Esophagus squamous epithelium (tissue), 5 donors: ENCODE results near the gene BRPF3. TPM values are rescaled to one million over a fixed set of nuclear protein-coding genes. Genes with fewer than 3 reads are reported as not detected.
"Not testable (repeated sequence)": the region's sequence is repeated elsewhere in the genome, so short reads cannot be mapped to it uniquely, and the experiment has no call there.

Experiments used
- DNase-seq: peaks from one replicate; lab custom pipeline; 2025; lab: John Stamatoyannopoulos, UW
- H3K27ac ChIP-seq, 4 donors: fragments of 200-600 bp; sonication (generic); one replicate each; pipeline ENCODE4 v1.5.1; 2016 to 2019; ENCODE audit warnings: mild to moderate bottlenecking in 1 of 4
- H3K27me3 ChIP-seq, 4 donors: fragments of 200-600 bp; sonication (generic); 1 replicate in 3 of 4; 2 replicates in 1 of 4; pipeline versions ENCODE4 v1.5.1 to v1.6.0; 2017 to 2021; ENCODE audit warnings: antibody characterized with exemption in 1 of 4
- H3K36me3 ChIP-seq, 3 donors: fragments of 200-600 bp; sonication (generic); one replicate each; pipeline ENCODE4 v1.5.1; 2016 to 2019
- H3K4me1 ChIP-seq, 3 donors: fragments of 200-600 bp; sonication (generic); one replicate each; pipeline ENCODE4 v1.5.1; 2017 to 2019
- H3K4me3 ChIP-seq, 4 donors: fragments of 200-600 bp; sonication (generic); 1 replicate in 3 of 4; 2 replicates in 1 of 4; pipeline ENCODE4 v1.5.1; 2016 to 2019; ENCODE audit warnings: mild to moderate bottlenecking in 2 of 4, moderate library complexity in 1 of 4
- H3K9me3 ChIP-seq, 3 donors: fragments of 200-600 bp; sonication (generic); one replicate each; pipeline ENCODE4 v1.5.1; 2016 to 2019
- POLR2A ChIP-seq, 4 donors: fragments of 450-650 bp; IDR thresholded peaks; one replicate each; pipeline ENCODE4 v1.6.1; 2017; ENCODE audit warnings: antibody characterized with exemption in 4 of 4, mild to moderate bottlenecking in 4 of 4, moderate library complexity in 3 of 4
- WGBS, 2 donors: methylation state at CpG; one replicate each; pipeline ENCODE4 v1.1.5; 2018; 5-methylcytosine and 5-hydroxymethylcytosine counted together
- intact Hi-C: fragments of 100-400 bp; cut with DNase I; formaldehyde crosslinking; loops from one replicate; pipeline ENCODE4 v1.15.0; 2022
- total RNA-seq, 4 donors: library from RNA; depleted of rRNA; stranded (reverse); fragments of >200 nt; gene quantifications; one replicate each; pipeline ENCODE4 v1.1.0, GENCODE V29; 2016
- TF ChIP-seq, protein P1 (sequence below), 6 experiments: fragments of 450-650 bp in 4 of 6; fragments of 200-600 bp in 2 of 6; sonication (generic) in 2 of 6; IDR thresholded peaks; one replicate each; pipeline ENCODE4 v1.5.1; 2016 to 2019; ENCODE audit warnings: antibody characterized with exemption in 6 of 6, mild to moderate bottlenecking in 4 of 6, moderate library complexity in 4 of 6
- donor health status: DM: yes; HTN: yes; CAD: no.

Gene BRPF3
- total RNA-seq, 4 donors from 2014 or later = 6.3 to 16.8 (median 9.9) TPM

DNA sequence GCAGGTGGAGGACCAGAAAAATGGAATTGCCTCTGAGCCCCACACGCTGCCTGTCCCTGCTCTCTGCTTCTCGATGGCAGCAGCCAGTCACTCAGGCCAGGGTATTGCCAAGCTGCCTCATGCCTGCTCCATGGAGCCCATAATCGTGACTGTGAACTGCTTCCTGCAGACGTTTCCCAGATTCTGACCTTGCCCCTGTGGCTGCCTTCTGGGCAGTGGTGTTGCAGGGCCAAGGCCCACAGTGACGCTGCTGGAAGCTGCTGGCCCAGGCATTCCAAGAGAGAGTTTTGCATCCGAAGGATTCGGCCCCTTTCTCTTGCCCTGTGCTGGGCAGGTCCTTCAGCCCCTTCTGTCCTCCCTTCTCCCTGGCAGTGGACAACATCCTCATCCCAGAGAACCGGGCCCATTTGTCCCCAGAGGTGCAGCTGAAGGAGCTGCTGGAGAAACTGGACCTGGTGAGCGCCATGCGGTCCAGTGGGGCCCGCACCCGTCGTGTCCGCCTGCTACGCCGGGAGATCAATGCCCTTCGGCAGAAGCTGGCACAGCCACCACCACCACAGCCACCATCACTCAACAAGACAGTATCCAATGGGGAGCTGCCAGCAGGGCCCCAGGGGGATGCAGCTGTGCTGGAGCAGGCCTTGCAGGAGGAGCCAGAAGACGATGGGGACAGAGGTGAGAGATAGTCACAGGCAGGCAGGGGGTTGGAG, 14.5 kb downstream of the BRPF3 start:
- Histone ChIP-seq H3K4me1 (peaks cover 0 to 5% (median 0%) of the 10 kb centered on the region in 3 donors), H3K27me3 (no peaks in the 10 kb centered on the region), H3K4me3 (no peak overlapping the region), H3K27ac (no peak overlapping the region), H3K36me3 (peaks cover 35 to 100% (median 47%) of the 10 kb centered on the region in 3 donors), H3K9me3 (no peaks in the 10 kb centered on the region)
- DNase-seq = no peak
- 80 to 85% methylated on average over 1 to 4 of the region's 18 CpGs for WGBS, 2 donors
- intact Hi-C loops = no loop called here
- TF ChIP-seq, protein P1, sequence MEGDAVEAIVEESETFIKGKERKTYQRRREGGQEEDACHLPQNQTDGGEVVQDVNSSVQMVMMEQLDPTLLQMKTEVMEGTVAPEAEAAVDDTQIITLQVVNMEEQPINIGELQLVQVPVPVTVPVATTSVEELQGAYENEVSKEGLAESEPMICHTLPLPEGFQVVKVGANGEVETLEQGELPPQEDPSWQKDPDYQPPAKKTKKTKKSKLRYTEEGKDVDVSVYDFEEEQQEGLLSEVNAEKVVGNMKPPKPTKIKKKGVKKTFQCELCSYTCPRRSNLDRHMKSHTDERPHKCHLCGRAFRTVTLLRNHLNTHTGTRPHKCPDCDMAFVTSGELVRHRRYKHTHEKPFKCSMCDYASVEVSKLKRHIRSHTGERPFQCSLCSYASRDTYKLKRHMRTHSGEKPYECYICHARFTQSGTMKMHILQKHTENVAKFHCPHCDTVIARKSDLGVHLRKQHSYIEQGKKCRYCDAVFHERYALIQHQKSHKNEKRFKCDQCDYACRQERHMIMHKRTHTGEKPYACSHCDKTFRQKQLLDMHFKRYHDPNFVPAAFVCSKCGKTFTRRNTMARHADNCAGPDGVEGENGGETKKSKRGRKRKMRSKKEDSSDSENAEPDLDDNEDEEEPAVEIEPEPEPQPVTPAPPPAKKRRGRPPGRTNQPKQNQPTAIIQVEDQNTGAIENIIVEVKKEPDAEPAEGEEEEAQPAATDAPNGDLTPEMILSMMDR (IDR thresholded peaks at IDR 0.05) = no peak
- no peak for TF ChIP-seq POLR2A (IDR thresholded peaks at IDR 0.05)

DNA sequence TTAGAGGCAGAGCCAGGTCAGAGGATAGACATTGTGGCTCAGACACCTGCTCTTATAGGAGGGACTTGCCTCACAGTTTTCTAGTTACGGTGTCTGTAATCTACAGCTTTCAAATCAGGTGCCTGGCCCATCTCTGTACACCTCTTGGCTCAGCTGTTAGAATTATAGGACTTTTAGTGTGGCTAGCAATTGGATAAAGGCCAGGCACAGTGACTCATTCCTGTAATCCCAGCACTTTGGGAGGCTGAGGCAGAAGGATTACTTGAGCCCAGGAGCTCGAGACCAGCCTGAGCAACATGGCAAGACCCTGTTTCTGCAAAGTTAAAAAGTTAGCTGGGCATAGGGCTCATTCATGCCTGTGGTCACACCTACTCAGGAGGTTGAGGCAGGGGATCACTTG, 20.0 kb downstream of the BRPF3 start:
- no peak overlapping the region for H3K4me3 ChIP-seq
- TF ChIP-seq, protein P1 (IDR thresholded peaks at IDR 0.05) = no peak
- no peak for TF ChIP-seq POLR2A (IDR thresholded peaks at IDR 0.05)
- 49 to 63% methylated on average over 2 of the region's 2 CpGs for WGBS, 2 donors
- intact Hi-C loops = no loop called here
- H3K36me3 ChIP-seq = peaks cover 21 to 97% (median 23%) of the 10 kb centered on the region in 3 donors
- no peak for DNase-seq
- no peak overlapping the region for H3K27ac ChIP-seq
- H3K9me3 ChIP-seq = no peaks in the 10 kb centered on the region
- no peaks in the 10 kb centered on the region for H3K27me3 ChIP-seq
- peaks cover 0 to 3% (median 0%) of the 10 kb centered on the region in 3 donors for H3K4me1 ChIP-seq

- intact Hi-C loops = no loop called here
- H3K4me1 ChIP-seq = peaks cover 0 to 9% (median 0%) of the 10 kb centered on the region in 3 donors
- H3K27ac ChIP-seq = no peak overlapping the region
- no peak overlapping the region for H3K4me3 ChIP-seq
- no peaks in the 10 kb centered on the region for H3K27me3 ChIP-seq
- TF ChIP-seq, protein P1 (IDR thresholded peaks at IDR 0.05) = no peak
- no peak for TF ChIP-seq POLR2A (IDR thresholded peaks at IDR 0.05)
- no peaks in the 10 kb centered on the region for H3K9me3 ChIP-seq
- DNase-seq = no peak
- H3K36me3 ChIP-seq = peaks cover 17 to 97% (median 23%) of the 10 kb centered on the region in 3 donors
- WGBS, 2 donors = 55 to 87% methylated on average over 1 to 3 of the region's 3 CpGs
Observed at GRCh38 chr6:36217188-36217587, 20.6 kb downstream of the BRPF3 start.

DNA sequence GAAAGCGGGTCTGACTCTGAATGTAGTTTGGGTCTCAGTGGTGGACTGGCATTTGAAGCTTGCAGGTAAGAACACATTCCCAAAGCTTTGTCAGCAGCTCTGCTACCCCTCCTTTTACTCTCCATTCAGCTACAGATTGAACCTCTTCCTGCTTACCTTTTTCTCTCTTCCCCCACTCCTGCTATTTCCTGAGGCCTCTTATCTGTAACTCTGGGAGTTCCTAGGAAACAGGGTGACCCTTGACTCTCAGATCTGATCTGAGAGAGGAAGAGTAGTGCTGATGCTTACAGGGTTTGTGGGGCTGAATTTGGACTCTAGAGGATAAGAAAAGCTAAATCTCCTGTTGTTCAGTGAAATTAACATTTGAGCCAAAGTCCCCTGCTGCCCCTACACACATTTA, 21.4 kb downstream of the BRPF3 start:
- no peak for DNase-seq
- H3K4me3 ChIP-seq = no peak overlapping the region
- H3K36me3 ChIP-seq = peaks cover 21 to 97% (median 23%) of the 10 kb centered on the region in 3 donors
- H3K27me3 ChIP-seq = no peaks in the 10 kb centered on the region
- H3K9me3 ChIP-seq = no peaks in the 10 kb centered on the region
- H3K27ac ChIP-seq = no peak overlapping the region
- TF ChIP-seq, protein P1 (IDR thresholded peaks at IDR 0.05) = no peak
- no peak for TF ChIP-seq POLR2A (IDR thresholded peaks at IDR 0.05)
- WGBS, 2 donors = 89 to 100% methylated on average over 1 of the region's 1 CpG
- peaks cover 0 to 17% (median 0%) of the 10 kb centered on the region in 3 donors for H3K4me1 ChIP-seq
- intact Hi-C loops = no loop called here

- H3K27me3 ChIP-seq, H3K27ac ChIP-seq, DNase-seq, H3K9me3 ChIP-seq, H3K4me3 ChIP-seq, intact Hi-C loops: not testable (repeated sequence)
- WGBS, 2 donors = 98% methylated on average over 6 of the region's 9 CpGs; no CpG with 5 or more reads in 1 of the 2 donors
- peaks cover 22 to 97% (median 23%) of the 10 kb centered on the region in 3 donors for H3K36me3 ChIP-seq
- peaks cover 0 to 17% (median 0%) of the 10 kb centered on the region in 3 donors for H3K4me1 ChIP-seq
Observed at GRCh38 chr6:36218516-36218915, 22.0 kb downstream of the BRPF3 start.
